Stomach (tissue), 9 donors: ENCODE results near the gene NAALADL2. TPM values are rescaled to one million over a fixed set of nuclear protein-coding genes. Genes with fewer than 3 reads are reported as not detected.
"Not testable (repeated sequence)": the region's sequence is repeated elsewhere in the genome, so short reads cannot be mapped to it uniquely, and the experiment has no call there.

Experiments
- DNase-seq, 2 donors: peaks; one replicate each; pipeline versions ENCODE4 v3.0.0 to v3.0.0-alpha.2; 2013 to 2019
- H3K27ac ChIP-seq, 5 donors: fragments of 200-600 bp in 4 of 5; sonication (generic) in 4 of 5; one replicate each; pipeline ENCODE4 v1.5.1; 2013 to 2019; ENCODE audit warnings: mild to moderate bottlenecking in 1 of 5, moderate library complexity in 1 of 5
- H3K27me3 ChIP-seq, 3 donors: fragments of 200-600 bp; sonication (generic); one replicate each; pipeline ENCODE4 v1.5.1; 2017 to 2019; ENCODE audit warnings: mixed run types in 1 of 3
- H3K36me3 ChIP-seq, 4 donors: fragments of 200-600 bp; sonication (generic); 1 replicate in 3 of 4; 2 replicates in 1 of 4; pipeline ENCODE4 v1.5.1; 2016 to 2019
- H3K4me1 ChIP-seq, 4 donors: fragments of 200-600 bp; sonication (generic); one replicate each; pipeline ENCODE4 v1.5.1; 2016 to 2019
- H3K4me3 ChIP-seq, 4 donors: fragments of 200-600 bp; sonication (generic) in 3 of 4; one replicate each; pipeline ENCODE4 v1.5.1; 2016 to 2019; ENCODE audit warnings: mild to moderate bottlenecking in 1 of 4
- H3K9me3 ChIP-seq, 4 donors: fragments of 200-600 bp; sonication (generic); one replicate each; pipeline ENCODE4 v1.5.1; 2016 to 2019
- CTCF ChIP-seq, 7 experiments: fragments of 450-650 bp in 4 of 7; fragments of 200-600 bp in 3 of 7; sonication (generic) in 3 of 7; IDR thresholded peaks; one replicate each; pipeline ENCODE4 v1.5.1; 2016 to 2019; ENCODE audit warnings: antibody characterized with exemption in 7 of 7, control low read depth in 2 of 7, mild to moderate bottlenecking in 1 of 7
- EP300 ChIP-seq: sonication (generic); formaldehyde crosslinking; IDR thresholded peaks from one replicate; pipeline ENCODE4 v1.6.1; 2017; ENCODE audit warnings: antibody characterized with exemption
- POLR2A ChIP-seq, 4 donors: fragments of 450-650 bp; IDR thresholded peaks; one replicate each; pipeline ENCODE4 v1.6.1; 2016; ENCODE audit warnings: antibody characterized with exemption in 4 of 4, control low read depth in 2 of 4, mild to moderate bottlenecking in 1 of 4, moderate library complexity in 1 of 4
- POLR2AphosphoS5 ChIP-seq, 3 donors: sonication (generic); formaldehyde crosslinking; IDR thresholded peaks; one replicate each; pipeline ENCODE4 v1.6.1; 2016; ENCODE audit warnings: antibody characterized with exemption in 3 of 3
- WGBS, 5 donors: extraction: QIAGEN DNeasy Blood & Tissue Kit in 3 of 5; methylation state at CpG; one replicate each; pipeline versions ENCODE4 v1.1.5 to v1.1.7; 2013 to 2018; 5-methylcytosine and 5-hydroxymethylcytosine counted together
- intact Hi-C: fragments of 100-400 bp; cut with DNase I; formaldehyde crosslinking; loops from one replicate; pipeline ENCODE4 v1.15.1; 2023; ENCODE audit warnings: low total_unique reads
- polyA plus RNA-seq, 3 donors: library from polyadenylated mRNA; stranded (reverse); fragments of 200-250 nt; gene quantifications; one replicate each; pipeline ENCODE4 v1.2.3, GENCODE V29; 2013
- total RNA-seq, 5 donors: library from RNA; depleted of rRNA; stranded (reverse); fragments of >200 nt; gene quantifications; one replicate each; pipeline versions ENCODE4 v1.1.0 to v1.2.3, GENCODE V29; 2014 to 2016
- donor health status: healthy with polysubstance abuse.
- donor health status: Bipolar disorder and iron deficiency.
- donor health status: healthy.

NAALADL2 gene
- total and polyA plus RNA-seq, 8 donors = 0.58 to 43.7 (median 5.4) TPM

DNA sequence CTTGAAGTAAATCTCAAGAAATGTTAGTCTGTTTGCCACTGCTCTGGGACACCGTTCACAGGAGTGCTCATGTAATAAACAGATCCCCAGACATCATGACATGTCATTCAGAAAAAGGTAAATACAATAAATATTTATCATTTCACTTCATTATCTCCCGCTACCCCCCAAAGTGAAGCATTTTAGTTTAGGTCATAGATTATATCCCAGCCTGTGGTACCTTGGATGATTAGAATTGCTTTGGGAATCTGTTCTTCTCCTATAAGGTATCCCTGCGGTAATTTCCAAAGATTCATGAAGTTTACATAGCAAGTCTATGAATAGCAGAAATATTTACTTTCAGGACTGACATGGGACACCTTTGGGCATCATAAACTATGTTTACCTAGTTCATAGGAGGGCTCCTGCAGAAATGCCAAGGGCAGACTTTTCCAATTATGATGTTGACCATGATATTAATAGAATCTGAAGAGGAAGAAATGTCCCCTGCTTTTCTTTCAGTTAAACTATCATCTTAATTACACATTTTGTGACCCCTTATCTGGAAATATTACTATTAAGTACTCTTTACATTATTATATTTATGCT lies 268.0 kb downstream of the NAALADL2 start:
- TF ChIP-seq POLR2AphosphoS5 (IDR thresholded peaks at IDR 0.05) (no peak), POLR2A (IDR thresholded peaks at IDR 0.05) (no peak), CTCF (IDR thresholded peaks at IDR 0.05) (no peak), EP300 (no peak)
- H3K27me3 ChIP-seq = no peaks in the 10 kb centered on the region
- H3K27ac ChIP-seq = no peak overlapping the region
- H3K36me3 ChIP-seq = no peaks in the 10 kb centered on the region
- H3K4me1 ChIP-seq = no peaks in the 10 kb centered on the region
- H3K9me3 ChIP-seq = peaks cover 0 to 10% (median 8%) of the 10 kb centered on the region in 4 donors
- WGBS, 5 donors = 85 to 92% (median 90%) methylated on average over 3 of the region's 3 CpGs
- no peak for DNase-seq
- H3K4me3 ChIP-seq = no peak overlapping the region
- intact Hi-C loops = no loop called here

GRCh38 chr3:175129126-175129525 lies 270.0 kb downstream of the NAALADL2 start:
- WGBS, 5 donors = 63 to 85% (median 82%) methylated on average over 2 of the region's 2 CpGs
- Histone ChIP-seq H3K27ac (no peak overlapping the region), H3K4me1 (no peaks in the 10 kb centered on the region), H3K27me3 (no peaks in the 10 kb centered on the region), H3K36me3 (no peaks in the 10 kb centered on the region), H3K9me3 (peaks cover 0 to 7% (median 6%) of the 10 kb centered on the region in 4 donors), H3K4me3 (no peak overlapping the region)
- intact Hi-C loops = no loop called here
- TF ChIP-seq EP300 (no peak), POLR2A (IDR thresholded peaks at IDR 0.05) (no peak), CTCF (IDR thresholded peaks at IDR 0.05) (no peak), POLR2AphosphoS5 (IDR thresholded peaks at IDR 0.05) (no peak)
- DNase-seq = no peak

DNA sequence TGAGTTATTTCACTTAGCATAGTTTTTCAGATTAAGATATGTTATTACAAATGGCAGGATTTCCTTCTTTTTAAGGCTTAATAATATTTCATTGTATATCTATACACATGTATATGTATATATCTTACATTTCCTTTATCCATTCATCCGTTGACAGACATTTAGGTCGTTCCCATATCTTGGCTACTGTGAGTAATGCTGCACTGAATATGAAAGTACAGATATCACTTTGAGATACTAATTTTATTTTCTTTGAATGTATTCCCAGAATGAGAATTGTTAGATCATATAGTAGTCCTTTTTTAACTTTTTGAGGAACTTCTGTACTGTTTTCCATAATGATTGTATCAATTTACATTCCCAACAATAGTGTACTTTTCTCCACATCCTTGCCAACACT lies 270.4 kb downstream of the NAALADL2 start:
- no peak for DNase-seq
- 43 to 76% (median 58%) methylated on average over 2 of the region's 2 CpGs for WGBS, 5 donors

GRCh38 chr3:175131866-175132265 lies 272.7 kb downstream of the NAALADL2 start:
- H3K9me3 ChIP-seq, intact Hi-C loops, H3K27me3 ChIP-seq, H3K36me3 ChIP-seq, H3K27ac ChIP-seq, DNase-seq, H3K4me1 ChIP-seq, H3K4me3 ChIP-seq: not testable (repeated sequence)
- 97 to 98% (median 97%) methylated on average over 8 to 12 of the region's 28 CpGs; no CpG with 5 or more reads in 1 of the 5 donors for WGBS, 5 donors

More for the DNA sequence above, 270.4 kb downstream of the NAALADL2 start:
- no peaks in the 10 kb centered on the region for H3K4me1 ChIP-seq
- H3K36me3 ChIP-seq = no peaks in the 10 kb centered on the region
- TF ChIP-seq POLR2A (IDR thresholded peaks at IDR 0.05) (no peak), EP300 (no peak), POLR2AphosphoS5 (IDR thresholded peaks at IDR 0.05) (no peak), CTCF (IDR thresholded peaks at IDR 0.05) (no peak)
- H3K27ac ChIP-seq = no peak overlapping the region
- intact Hi-C loops = no loop called here
- H3K4me3 ChIP-seq = no peak overlapping the region
- no peaks in the 10 kb centered on the region for H3K27me3 ChIP-seq
- peaks cover 0 to 4% (median 1%) of the 10 kb centered on the region in 4 donors for H3K9me3 ChIP-seq

- H3K4me1 ChIP-seq, H3K9me3 ChIP-seq, DNase-seq, H3K36me3 ChIP-seq, intact Hi-C loops, H3K4me3 ChIP-seq, H3K27me3 ChIP-seq, H3K27ac ChIP-seq: not testable (repeated sequence)
- WGBS, 5 donors = 87 to 100% (median 97%) methylated on average over 15 to 28 of the region's 28 CpGs; no CpG with 5 or more reads in 1 of the 5 donors
Measured at GRCh38 chr3:175132706-175133105, 273.6 kb downstream of the NAALADL2 start.
